Effector memory CD4-positive, alpha-beta T cell (primary cell): ENCODE measurements around the gene TGFBR2.

Experiments used
- DNase-seq, 3 donors: peaks; one replicate each; pipeline ENCODE4 v3.0.0-alpha.2; 2020
- H3K27ac ChIP-seq: 2 replicates; pipeline ENCODE4 v1.7.0; 2013; ENCODE audit warnings: mild to moderate bottlenecking, low read length, moderate library complexity; ENCODE audit not compliant: insufficient read depth, poor library complexity, severe bottlenecking
- H3K27me3 ChIP-seq: replicated peaks from 2 replicates; pipeline ENCODE4 v1.7.0; 2013; ENCODE audit warnings: mild to moderate bottlenecking, low read length; ENCODE audit not compliant: insufficient read depth, control insufficient read depth, poor library complexity, severe bottlenecking
- H3K36me3 ChIP-seq: 2 replicates; pipeline ENCODE4 v1.7.0; 2013; ENCODE audit warnings: mild to moderate bottlenecking, low read length, moderate library complexity; ENCODE audit not compliant: control insufficient read depth, insufficient read depth
- H3K4me1 ChIP-seq: 2 replicates; pipeline ENCODE4 v1.7.0; 2013; ENCODE audit warnings: low read length, mild to moderate bottlenecking; ENCODE audit not compliant: control insufficient read depth, insufficient read depth, poor library complexity, severe bottlenecking
- H3K4me3 ChIP-seq: 2 replicates; pipeline ENCODE4 v1.7.0; 2013; ENCODE audit warnings: low read length, low read depth, mild to moderate bottlenecking; ENCODE audit not compliant: insufficient read depth, poor library complexity, severe bottlenecking
- H3K9me3 ChIP-seq: 2 replicates; pipeline ENCODE4 v1.7.0; 2013; ENCODE audit warnings: mild to moderate bottlenecking, low read length, moderate library complexity; ENCODE audit not compliant: control insufficient read depth

Gene TGFBR2

GRCh38 chr3:30708472-30708871 is 102.1 kb downstream of the TGFBR2 start:
- H3K27me3 ChIP-seq = no peaks in the 10 kb centered on the region
- H3K36me3 ChIP-seq = no peaks in the 10 kb centered on the region
- no peaks in the 10 kb centered on the region for H3K4me1 ChIP-seq
- H3K9me3 ChIP-seq = no peaks in the 10 kb centered on the region
- H3K27ac ChIP-seq = no peak overlapping the region
- DNase-seq = no peak
- no peak overlapping the region for H3K4me3 ChIP-seq

- Histone ChIP-seq H3K27ac (no peak overlapping the region), H3K27me3 (no peaks in the 10 kb centered on the region), H3K36me3 (no peaks in the 10 kb centered on the region), H3K4me1 (no peaks in the 10 kb centered on the region), H3K9me3 (no peaks in the 10 kb centered on the region), H3K4me3 (no peak overlapping the region)
- DNase-seq = no peak
These were observed 103.6 kb downstream of the TGFBR2 start for GRCh38 chr3:30710017-30710416.

GRCh38 chr3:30711151-30711550 is 104.8 kb downstream of the TGFBR2 start:
- Histone ChIP-seq H3K27me3 (no peaks in the 10 kb centered on the region), H3K27ac (no peak overlapping the region), H3K9me3 (no peaks in the 10 kb centered on the region), H3K36me3 (no peaks in the 10 kb centered on the region), H3K4me1 (no peaks in the 10 kb centered on the region), H3K4me3 (no peak overlapping the region)
- DNase-seq = no peak

DNA sequence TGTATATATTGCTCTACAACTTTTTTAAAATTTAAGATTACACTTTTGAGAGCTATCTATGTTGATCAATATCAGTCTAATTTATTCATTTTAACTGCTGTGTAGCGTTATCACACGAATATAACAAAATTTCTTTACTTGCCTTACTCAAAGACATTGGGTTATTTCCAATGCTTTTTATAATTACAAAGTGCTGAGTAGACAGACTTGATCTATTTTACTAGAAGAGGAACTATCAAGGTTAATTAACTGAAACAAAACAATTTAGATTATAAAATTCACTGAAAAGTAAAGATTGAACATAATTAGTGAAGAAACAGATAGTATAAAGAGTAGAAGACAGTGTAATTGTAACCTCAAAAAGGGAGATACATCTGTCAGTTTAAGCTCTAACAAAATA is 105.5 kb downstream of the TGFBR2 start:
- H3K4me3 ChIP-seq = no peak overlapping the region
- no peak overlapping the region for H3K27ac ChIP-seq
- H3K4me1 ChIP-seq = no peaks in the 10 kb centered on the region
- no peaks in the 10 kb centered on the region for H3K9me3 ChIP-seq
- H3K36me3 ChIP-seq = no peaks in the 10 kb centered on the region
- no peak for DNase-seq
- no peaks in the 10 kb centered on the region for H3K27me3 ChIP-seq

- Histone ChIP-seq H3K9me3 (no peaks in the 10 kb centered on the region), H3K4me1 (no peaks in the 10 kb centered on the region), H3K27ac (no peak overlapping the region), H3K4me3 (no peak overlapping the region), H3K27me3 (no peaks in the 10 kb centered on the region), H3K36me3 (no peaks in the 10 kb centered on the region)
- DNase-seq = no peak
These were observed 106.6 kb downstream of the TGFBR2 start for GRCh38 chr3:30712991-30713390.

DNA sequence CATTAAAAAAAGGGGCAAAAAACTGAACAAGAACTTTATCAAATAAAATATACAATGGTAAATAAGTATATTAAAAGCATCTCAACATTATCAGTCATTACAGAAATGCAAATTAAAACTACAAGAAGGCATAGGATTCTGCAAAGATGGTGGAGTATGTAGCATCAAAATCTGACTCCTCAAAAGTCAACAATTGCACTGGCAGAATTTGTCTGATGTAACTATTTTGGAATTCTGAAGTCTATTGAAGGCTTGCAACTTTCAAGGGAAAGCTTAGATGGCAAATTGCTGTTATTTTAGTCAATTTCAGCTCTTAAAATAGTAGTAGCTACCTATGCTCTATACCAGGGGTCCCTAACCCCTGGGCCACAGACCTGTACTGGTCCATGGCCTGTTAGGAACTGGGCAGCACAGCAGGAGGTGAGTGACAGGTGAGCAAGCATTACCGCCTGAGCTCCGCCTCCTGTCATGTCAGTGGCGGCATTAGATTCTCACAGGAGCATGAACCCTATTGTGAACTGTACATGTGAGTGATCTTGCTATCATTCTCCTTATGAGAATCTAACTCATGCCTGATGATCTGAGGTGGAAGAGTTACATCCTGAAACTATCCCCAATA is 107.6 kb downstream of the TGFBR2 start:
- no peaks in the 10 kb centered on the region for H3K36me3 ChIP-seq
- no peaks in the 10 kb centered on the region for H3K27me3 ChIP-seq
- H3K9me3 ChIP-seq = no peaks in the 10 kb centered on the region
- no peaks in the 10 kb centered on the region for H3K4me1 ChIP-seq
- DNase-seq = no peak
- H3K4me3 ChIP-seq = no peak overlapping the region
- H3K27ac ChIP-seq = no peak overlapping the region

DNA sequence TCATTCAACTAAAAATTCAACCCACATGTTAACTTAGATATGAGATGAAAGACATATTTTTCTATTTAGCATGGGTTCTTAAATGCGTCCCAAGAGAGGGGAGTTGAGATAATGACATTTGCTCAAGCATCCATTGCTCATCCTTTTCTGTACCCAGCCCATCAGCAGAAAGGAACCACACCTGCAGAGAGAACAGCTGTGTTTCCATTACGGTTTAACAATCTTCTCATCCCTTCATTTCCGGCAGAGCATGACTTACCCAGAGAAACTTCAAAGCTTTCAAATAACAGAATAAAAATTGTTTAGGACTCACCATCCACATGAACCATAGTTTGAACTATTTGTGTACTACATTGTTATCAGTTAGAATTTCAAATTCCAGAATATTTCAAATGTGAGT is 113.1 kb downstream of the TGFBR2 start:
- Histone ChIP-seq H3K27ac (no peak overlapping the region), H3K27me3 (no peaks in the 10 kb centered on the region), H3K36me3 (no peaks in the 10 kb centered on the region), H3K4me3 (no peak overlapping the region), H3K9me3 (no peaks in the 10 kb centered on the region), H3K4me1 (no peaks in the 10 kb centered on the region)
- no peak for DNase-seq

DNA sequence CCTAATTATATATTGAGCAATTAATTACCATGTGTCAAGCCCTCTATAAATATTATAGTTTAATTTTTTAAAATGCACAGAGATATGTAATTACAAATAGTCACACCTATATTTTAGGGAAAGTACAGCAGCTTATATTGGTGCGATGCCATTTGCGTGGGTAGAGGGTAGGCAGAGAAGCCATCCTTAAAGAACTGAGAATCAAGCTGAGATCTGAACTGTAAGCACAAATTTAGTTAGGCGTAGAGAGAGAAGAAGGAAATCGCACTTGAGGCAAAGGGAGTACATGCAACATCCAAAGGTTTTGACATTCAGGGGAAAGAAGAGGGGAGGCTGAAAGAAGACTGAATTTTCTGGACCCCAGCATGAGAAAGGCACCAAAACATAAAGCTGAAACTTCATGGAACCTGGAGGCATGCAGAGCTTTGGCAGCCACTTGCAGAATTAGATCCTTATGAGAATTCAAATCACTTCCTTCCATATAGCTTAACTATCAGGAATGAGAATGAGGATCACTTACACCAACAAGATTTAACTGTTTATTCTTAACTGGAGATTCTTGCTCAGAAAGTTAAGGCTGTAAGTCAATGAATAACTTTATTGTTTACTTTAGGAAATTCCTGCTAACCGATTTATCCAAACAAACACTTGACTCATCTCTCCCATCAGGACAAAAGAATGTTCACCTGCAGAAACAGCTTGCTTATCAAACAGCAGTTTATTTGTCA is 114.3 kb downstream of the TGFBR2 start:
- no peak for DNase-seq
- Histone ChIP-seq H3K27me3 (no peaks in the 10 kb centered on the region), H3K4me3 (no peak overlapping the region), H3K36me3 (no peaks in the 10 kb centered on the region), H3K9me3 (no peaks in the 10 kb centered on the region), H3K27ac (no peak overlapping the region), H3K4me1 (no peaks in the 10 kb centered on the region)

GRCh38 chr3:30721314-30721634 is 114.9 kb downstream of the TGFBR2 start:
- no peaks in the 10 kb centered on the region for H3K27me3 ChIP-seq
- no peaks in the 10 kb centered on the region for H3K9me3 ChIP-seq
- no peak overlapping the region for H3K4me3 ChIP-seq
- DNase-seq = no peak
- H3K27ac ChIP-seq = no peak overlapping the region
- no peaks in the 10 kb centered on the region for H3K36me3 ChIP-seq
- no peaks in the 10 kb centered on the region for H3K4me1 ChIP-seq

- H3K36me3 ChIP-seq = no peaks in the 10 kb centered on the region
These were observed 116.8 kb downstream of the TGFBR2 start for GRCh38 chr3:30723211-30723610.

More at GRCh38 chr3:30723211-30723610, 116.8 kb downstream of the TGFBR2 start:
- Histone ChIP-seq H3K4me3 (no peak overlapping the region), H3K27ac (no peak overlapping the region), H3K4me1 (no peaks in the 10 kb centered on the region), H3K9me3 (no peaks in the 10 kb centered on the region), H3K27me3 (no peaks in the 10 kb centered on the region)
- no peak for DNase-seq
